CD4-positive, alpha-beta T cell treated with Interleukin-4 for 1 hour (primary cell): Measurements from ENCODE around the gene TTC28.
"Not testable (repeated sequence)": the region's sequence is repeated elsewhere in the genome, so short reads cannot be mapped to it uniquely, and the experiment has no call there.

Experiments used
- DNase-seq, 2 donors: peaks; one replicate each; pipeline ENCODE4 v3.0.0-alpha.2; 2020 to 2022

Gene TTC28

DNA sequence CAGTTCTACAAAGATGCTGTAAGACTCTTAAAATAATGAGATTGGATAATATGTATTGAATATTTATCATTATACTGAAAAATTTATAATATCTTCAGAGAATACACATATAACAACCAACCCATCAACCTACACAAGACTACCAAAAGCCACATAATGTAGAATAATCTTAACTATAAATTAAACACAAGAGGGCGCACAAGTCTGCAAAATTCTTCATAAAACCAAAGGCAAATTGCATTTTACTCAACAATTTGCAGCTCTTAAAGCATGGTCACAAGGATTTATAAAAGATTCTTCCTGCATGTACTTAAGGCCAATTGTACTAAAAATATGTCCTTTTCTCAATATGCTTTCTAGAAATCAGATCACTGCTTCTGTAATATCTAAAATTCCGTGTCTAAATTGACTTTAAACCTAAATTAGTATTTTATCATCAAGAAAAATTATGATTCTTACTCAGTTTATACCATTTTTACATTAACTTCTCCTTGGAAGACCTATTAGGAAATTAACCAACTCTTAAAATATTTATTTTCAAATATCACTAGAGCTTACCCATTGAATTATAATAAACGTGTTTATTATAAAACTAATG is 79.0 kb downstream of the TTC28 start:
- peak in 1 of 2 donors; percentile 68 for DNase-seq

DNA sequence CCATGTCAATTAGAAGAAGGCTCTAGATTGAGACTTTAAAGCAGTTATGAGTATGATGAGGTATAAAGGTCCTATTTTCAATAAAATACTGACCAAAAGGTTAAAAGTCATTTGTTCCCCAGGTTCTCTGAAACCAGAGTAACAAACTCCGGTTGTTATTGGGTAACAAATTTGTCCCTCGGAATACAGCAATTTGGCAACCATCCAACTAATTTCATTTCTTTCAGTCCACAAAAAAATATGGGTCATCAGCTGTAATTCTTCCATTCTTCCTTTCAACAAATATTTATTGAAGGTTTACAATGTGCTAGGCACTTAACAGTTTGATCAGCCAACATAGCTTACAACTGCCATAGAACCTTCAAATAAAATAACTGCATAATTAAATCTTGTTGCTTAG is 79.9 kb downstream of the TTC28 start:
- no peak for DNase-seq

DNA sequence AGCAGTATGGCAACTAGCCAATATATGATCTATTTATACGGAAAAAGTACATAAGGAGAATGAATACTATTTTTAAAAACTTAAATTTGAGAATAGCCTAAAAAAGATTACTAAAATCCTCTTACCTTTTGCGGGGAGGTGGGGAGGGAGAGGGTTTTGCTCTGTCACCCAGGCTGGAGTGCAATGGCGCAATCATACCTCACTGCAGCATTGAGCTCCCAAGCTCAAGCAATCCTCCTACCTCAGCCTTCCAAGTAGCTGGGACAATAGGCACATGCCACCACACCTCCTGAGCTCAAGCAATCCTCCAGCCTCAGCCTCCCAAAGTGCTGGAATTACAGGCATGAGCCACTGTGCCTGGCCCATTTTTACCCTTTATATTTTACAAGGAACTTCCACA is 82.0 kb downstream of the TTC28 start:
- DNase-seq: no peak

DNA sequence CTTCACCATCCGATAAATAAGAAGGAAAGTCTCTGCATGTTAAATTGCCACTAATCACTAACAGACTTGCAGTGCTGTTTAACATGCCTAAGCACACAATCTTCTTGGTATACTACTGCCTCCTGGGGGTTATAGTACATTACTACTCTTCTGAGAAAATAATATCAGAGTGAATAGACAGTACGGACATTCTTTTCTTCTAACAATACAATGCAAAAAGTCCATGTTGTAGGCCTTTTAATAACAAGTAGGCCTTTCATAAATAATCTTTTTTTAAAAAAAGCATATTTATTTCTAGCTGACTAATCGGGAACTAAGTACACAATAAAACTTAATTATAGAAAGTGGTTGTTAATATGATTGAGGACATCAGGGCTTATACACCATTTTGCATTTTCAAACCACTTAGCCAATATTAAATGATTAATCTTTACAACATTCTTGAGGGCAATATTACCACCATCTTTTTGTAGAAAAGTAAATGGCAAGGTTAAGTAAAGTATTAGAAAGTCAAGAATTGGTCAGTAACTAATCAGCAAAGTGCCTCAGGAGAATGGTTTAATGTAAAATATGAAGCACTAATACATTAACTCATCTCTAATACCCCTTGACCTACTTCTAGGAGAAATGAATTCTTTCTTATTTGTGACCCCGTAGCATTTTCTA is 84.7 kb downstream of the TTC28 start:
- DNase-seq: peak in 1 of 2 donors; percentile 48

DNA sequence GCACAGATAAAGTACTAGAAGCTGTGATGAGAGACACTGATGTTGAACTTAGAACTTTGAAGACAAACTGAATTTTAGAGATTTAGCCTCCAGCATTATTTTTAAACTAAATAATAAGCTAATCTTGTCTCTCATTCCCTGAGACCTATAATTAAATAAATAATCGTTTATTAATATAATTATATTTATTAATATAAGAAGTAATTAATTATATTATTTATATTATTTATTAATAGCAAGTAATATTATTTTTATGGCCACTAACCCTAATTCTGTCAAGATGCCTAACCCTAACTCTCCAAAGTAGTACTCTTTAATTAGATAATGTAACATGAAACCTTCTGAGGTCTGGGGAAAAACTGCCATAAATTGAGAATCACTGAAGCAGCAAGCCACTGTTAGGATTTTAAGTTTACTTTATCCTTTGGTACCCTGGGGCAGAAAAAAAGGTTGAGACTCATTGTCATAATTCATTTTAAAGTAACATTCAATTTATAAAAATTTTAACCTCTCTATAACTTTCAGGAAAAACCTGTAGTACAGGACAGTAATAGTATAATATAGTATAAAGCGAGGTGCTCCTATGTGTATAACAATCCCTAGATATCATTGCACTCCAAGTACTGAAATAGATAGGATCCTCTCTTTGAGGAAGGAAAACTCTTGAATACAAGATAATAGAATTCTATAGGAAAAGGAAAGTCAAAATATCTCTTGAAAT is 85.4 kb downstream of the TTC28 start:
- DNase-seq: no peak

DNA sequence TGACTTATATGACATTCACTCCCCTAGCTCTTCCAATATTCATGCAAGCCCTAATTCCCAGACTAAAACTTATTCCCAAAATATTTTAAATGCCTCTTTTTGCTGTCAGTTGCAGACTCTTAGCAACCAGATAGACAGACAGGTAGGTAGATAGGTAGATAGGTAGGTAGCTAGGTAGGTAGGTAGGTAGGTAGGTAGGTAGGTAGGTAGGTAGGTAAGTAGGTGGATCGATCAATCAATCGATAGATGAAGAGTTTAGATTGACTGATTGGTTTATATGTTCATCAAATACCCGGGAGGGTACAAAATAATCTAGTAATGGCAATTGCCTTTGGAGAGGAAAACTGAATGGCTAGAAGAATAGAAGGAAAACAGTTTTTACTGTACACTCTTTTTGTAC is 86.3 kb downstream of the TTC28 start:
- no peak for DNase-seq

DNA sequence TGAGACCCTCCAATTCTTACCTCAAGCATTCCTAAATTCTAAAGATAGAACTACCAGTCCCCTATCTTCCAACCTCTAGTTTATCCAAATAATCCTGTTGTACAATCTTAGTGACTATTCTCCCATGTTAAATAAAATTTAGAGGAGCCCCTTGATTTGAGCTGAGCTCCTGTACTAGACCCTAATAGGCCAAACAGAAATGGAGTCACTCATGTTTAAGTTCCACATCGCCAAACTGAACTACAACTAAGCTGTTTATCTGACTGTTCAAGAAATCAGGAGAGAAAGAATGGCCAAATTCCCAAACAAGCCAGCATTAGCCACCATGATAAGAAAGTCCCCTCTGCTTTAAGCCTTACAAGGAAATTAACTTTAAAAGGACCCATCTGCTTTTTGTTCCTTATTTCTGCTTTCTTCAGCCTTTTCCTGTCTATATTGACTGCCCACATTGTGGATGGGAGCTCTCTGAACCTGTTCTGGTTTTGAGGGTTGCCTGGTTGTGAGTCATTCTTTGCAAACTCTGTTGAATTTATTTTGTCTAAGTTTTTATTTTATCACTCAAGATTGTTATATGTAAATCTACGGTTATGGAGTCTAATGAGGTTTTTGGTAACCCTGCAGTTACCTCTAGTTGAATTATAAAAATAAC is 90.4 kb downstream of the TTC28 start:
- no peak for DNase-seq

DNA sequence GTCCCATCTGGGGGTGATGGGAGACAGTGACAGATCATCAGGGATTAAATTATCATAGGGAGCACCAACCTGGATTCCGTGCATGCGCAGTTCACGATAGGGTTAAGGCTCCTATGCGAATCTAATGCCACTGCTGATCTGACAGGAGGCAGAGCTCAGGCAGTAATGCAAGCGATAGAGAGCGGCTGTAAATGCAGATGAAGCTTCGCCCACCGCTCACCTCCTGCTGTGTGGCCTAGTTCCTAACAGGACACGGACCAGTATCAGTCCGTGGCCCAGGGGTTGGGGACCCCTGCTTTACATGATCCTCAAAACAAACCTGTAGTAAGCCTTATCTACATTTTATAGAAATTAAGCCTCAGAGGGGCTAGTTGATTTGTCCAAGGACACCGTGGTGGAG is 94.3 kb downstream of the TTC28 start:
- no peak for DNase-seq

DNA sequence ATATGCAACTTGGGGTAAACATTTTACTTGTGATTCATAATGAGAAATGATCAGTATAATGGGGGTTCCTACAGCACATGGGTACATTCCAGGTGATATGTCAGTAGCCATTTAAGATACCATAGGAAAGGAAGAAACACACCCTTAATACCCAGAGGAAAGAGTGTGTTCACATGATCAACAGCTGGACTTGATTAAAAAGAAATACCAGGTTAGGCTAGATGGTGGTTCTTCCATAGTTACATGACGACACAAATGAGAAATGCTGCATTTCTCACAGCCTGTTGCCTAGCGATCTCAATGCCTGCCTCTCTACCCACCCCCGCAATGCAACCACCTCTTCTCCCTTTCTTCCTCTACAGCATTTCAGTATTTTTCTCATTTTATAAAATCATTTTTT is 96.8 kb downstream of the TTC28 start:
- no peak for DNase-seq

DNA sequence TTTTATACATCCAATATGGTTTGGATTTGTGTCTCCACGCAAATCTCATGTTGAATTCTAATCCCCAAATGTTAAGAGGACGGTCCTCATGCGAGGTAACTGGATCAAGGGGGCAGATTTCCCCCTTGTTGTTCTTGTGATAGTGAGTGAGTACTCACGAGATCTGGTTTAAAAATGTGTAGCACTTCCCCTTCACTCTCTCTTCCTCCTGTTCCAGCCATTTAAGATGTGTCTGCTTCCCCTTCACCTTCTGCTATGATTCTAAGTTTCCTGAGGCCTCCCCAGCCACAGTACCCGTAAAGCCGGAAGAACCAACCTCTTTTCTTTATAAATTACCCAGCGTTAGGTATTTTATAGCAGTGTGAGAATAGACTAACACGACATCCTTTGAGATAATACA is 98.6 kb downstream of the TTC28 start:
- DNase-seq: no peak

DNA sequence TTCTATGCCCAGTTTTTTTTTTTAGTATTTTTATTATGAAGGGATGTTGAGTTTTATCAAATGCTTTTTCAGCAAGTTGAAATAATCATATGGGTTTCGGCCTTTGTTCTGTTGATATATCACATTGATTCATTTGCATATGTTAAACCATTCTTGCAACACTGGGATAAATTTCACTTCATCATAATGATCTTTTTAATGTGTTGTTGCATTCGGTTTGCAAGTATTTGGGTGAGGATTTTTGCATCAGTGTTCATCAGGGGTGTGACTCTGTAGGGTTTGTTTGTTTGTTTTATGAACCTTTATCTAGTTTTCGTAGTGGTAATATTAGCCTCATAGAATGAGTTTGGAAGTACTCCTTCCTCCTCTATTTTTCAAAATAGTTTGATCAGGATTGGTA is 103.5 kb downstream of the TTC28 start:
- DNase-seq: no peak

DNA sequence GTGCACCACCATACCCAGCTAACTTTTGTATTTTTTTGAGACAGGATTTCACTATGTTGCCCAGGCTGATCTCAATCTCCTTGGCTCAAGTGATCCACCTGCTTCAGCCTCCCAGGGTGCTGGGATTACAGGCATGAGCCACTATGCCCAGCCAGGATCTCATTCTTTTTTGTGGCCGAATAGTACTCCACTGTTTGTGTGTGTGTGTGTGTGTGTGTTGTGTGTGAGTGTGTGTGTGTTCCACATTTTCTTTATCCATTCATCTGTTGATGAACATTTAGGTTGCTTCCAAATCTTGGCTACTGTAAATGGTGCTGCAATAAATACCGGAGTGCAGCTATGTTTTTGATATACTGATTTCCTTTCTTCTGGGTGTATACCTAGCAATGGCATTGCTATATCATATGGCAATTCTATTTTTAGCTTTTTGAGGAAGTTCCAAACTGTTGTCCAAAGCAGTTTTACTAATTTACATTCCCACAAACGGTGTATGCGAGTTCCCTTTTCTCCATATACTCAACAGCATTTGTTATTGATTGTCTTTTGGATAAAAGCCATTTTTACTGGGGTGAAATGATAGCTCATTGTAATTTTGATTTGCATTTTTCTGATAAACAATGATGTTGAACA is 105.4 kb downstream of the TTC28 start:
- no peak for DNase-seq

DNA sequence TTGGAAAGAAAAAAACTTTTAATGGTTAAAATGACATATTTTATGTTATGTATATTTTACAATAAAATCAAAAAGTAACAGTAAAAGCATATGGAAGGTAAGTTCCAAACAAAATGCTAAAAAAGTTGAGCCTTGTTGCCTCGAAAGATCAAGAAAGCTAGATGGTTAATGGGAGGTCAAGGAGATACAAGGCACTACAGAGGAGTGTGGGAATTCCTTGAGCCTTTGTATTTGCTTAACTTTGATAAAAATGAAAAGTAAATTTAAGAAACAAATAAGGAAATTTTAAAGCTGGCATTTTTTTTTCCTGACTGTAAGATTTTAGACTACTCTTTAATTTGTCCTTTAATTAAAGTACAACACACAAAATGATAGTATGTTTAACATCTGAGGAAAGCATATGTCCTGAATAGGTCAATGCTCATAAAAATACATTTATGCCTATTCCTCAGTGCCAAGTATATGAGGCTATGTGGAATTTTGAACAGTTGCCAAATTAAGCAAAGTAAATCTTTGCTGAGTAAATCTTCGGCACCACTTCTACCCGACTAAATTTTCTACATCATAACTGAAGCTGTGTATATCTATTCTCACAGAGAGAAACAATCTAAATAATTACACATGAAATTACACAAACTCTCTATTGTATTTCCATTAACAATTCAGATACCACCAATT is 108.8 kb downstream of the TTC28 start:
- DNase-seq: no peak

DNA sequence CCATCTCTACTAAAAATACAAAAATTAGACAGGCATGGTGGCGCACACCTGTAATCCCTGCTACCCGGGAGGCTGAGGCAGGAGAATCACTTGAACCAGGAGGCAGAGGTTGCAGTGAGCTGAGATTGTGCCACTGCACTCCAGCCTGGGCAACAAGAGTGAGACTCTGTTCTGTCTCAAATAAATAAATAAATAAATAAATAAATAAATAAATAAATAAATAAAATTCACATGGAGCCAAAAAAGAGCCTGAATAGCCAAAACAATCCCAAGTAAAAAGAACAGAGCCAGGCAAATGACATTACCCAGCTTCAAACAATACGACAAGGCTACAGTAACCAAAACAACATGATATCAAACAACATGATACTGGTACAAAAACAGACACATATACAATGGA is 110.7 kb downstream of the TTC28 start:
- not testable (repeated sequence) for DNase-seq

DNA sequence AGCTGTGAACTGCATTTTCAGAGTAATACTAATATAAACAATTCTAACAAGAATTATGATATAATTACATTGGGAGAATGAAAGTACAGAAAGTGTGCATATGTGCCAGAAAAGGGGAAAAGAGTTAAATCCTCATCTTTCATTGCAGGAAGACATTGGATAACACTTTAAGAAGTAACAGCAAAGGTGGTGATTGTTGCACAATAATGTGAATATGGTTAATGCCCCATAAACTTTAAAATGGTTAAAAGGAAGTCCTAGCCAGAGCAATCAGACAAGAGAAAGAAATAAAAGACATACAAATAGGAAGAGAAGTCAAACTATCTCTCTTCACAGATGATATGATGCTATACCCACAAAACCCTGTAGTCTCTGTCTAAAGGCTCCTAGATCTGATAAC is 111.5 kb downstream of the TTC28 start:
- DNase-seq: no peak

DNA sequence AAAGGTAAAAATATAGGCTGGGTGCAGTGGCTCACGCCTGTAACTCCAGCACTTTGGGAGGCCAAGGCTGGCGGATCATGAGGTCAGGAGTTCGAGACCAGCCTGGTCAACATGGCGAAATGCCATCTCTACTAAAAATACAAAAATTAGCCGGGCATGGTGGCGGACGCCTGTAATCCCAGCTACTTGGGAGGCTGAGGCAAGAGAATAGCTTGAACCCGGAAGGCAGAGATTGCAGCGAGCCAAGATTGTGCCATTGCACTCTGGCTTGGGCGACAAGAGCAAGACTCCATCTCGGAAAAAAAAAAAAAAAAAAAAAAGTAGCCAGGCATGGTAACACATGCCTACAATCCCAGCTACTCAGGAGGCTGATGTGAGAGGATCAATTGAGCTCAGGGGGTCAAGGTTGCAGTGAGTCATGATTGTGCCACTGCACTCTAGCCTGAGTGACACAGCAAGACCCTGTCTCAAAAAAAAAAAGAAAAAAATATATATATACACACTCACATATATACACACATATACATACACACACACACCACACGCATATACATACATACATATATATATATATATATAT is 112.6 kb downstream of the TTC28 start:
- not testable (repeated sequence) for DNase-seq

DNA sequence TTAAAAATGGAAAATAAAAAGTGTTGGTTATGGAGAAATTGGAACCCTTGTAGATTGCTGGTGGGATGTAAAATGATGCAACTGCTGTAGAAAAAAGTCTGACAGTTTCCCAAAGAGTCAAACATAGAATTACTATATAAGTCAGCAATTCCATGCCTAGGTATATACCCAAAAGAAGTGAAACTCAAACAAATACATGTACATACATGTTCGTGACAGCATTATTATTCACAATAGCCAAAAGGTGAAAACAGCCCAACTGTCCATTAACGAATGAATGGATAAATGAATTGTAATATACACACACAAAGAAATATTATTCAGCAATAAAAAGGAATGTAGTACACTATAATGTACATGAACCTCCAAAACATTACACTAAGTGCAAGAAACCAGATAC is 116.0 kb downstream of the TTC28 start:
- no peak for DNase-seq

DNA sequence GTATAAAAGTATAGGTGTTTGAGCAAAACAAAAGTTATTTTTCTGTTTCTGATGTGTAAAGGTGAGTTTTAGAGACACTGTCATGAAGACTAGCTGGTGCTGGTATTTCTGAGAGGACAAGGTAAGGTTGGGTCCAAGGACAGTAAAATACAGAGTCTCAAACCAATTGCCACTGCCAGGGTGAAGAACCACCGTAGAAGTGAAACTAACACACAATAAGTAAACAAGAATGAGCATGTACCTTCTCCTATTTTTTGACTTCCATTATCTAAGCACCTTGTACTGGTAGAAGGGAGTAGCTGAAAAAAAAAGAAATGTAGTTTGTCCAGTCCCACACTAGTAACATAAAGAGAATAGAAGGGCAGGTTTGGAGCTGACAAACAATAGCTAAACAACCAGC is 117.3 kb downstream of the TTC28 start:
- DNase-seq: no peak

DNA sequence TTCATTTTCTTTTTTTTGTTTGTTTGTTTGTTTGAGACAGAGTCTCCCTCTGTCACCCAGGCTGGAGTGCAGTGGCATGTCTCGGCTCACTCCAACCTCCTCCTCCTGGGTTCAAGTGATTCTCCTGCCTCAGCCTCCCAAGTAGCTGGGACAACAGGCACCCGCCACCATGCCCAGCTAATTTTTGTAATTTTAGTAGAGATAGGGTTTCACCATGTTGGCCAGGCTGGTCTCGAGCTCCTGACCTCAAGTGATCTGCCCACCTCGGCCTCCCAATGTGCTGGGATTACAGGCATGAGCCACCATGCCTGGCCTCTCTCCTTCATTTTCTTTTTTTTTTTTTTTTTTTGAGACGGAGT is 118.9 kb downstream of the TTC28 start:
- DNase-seq: not testable (repeated sequence)

DNA sequence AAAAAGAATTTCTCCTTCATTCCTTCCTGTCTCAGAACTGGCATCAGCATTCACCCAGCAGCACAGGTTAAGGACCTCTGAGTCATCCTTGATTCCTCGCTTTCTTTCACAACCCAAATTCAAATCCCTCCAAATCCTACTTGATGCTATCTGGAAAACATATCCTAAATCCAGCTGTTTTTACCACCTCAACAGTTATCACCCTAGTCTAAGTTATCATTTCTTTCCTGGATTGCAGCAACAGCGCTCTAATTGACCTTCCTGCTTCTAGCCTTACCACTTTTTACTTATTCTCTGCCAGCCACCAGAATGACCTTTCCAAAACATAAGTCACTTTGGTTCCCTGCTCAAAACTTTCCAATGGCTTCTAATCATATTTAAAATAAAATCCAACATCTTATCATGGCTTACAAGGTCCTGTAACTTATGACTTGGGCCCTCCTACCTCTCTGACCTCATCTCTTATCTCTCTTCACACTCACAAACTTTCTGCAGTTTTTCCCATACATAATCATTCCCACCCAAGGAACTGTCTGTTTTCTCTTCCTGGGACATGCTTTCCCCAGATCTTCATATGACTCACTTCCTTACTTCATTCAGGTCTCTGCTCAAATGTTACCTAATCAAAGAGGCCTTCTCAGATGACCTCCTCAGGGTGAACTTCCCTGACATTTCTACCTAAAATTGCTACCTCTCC is 119.4 kb downstream of the TTC28 start:
- DNase-seq: no peak

DNA sequence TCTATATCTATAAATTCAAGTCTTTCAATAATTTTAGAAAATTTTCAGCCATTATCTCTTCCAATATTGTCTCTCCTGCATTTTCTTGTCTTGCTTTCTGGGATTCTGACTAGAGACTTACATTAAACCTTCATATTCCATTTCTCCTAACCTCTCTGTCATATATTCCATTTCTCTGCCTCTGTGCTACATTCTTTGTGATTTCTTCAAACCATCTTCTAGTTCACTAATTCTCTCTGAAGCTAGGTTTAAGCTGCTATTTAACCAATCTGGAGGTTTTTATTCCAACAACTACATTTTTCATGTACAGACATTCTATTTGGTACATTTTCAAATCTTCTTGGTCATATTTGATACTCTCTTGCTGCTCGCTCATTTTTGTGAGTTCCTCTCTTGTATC is 122.5 kb downstream of the TTC28 start:
- no peak for DNase-seq
